Activated CD8-positive, alpha-beta T cell treated with anti-CD3 and anti-CD28 coated beads for 36 hours (primary cell): ENCODE results near the gene SMAD3. TPM values are rescaled to one million over a fixed set of nuclear protein-coding genes. Genes with fewer than 3 reads are reported as not detected.

Experiments
- ATAC-seq: fragments of 200-7000 bp; cut with Tn5 transposase; one replicate; pipeline ENCODE4 v1.10.0; 2021; ENCODE audit warnings: mild to moderate bottlenecking, moderate library complexity
- CTCF ChIA-PET: fragments of 350-600 bp; sonication (Branson Sonifier 250); formaldehyde crosslinking; loops from one replicate; lab custom pipeline; 2021; ENCODE audit warnings: antibody characterized with exemption; lab: Charles Lee
- POLR2A ChIA-PET: fragments of 350-600 bp; sonication (Branson Sonifier 250); formaldehyde crosslinking; loops from one replicate; lab custom pipeline; 2021; ENCODE audit warnings: antibody characterized with exemption; lab: Charles Lee
- DNase-seq: peaks from one replicate; pipeline ENCODE4 v3.0.0-alpha.2; 2020
- H3K27ac Mint-ChIP-seq: one replicate; pipeline ENCODE4 v1.8.0; 2021; ENCODE audit warnings: mild to moderate bottlenecking, mixed read lengths
- H3K27me3 Mint-ChIP-seq: one replicate; pipeline ENCODE4 v1.8.0; 2021; ENCODE audit warnings: mixed read lengths
- H3K36me3 Mint-ChIP-seq: one replicate; pipeline ENCODE4 v1.8.0; 2021; ENCODE audit warnings: low read depth, mixed read lengths
- H3K4me1 Mint-ChIP-seq: one replicate; pipeline ENCODE4 v1.8.0; 2021; ENCODE audit warnings: low read depth, mixed read lengths
- H3K4me3 Mint-ChIP-seq: one replicate; pipeline ENCODE4 v1.8.0; 2021; ENCODE audit warnings: mild to moderate bottlenecking, moderate library complexity, mixed read lengths
- H3K9me3 Mint-ChIP-seq: one replicate; pipeline ENCODE4 v1.8.0; 2021; ENCODE audit warnings: mixed read lengths
- CTCF ChIP-seq: fragments of 200-600 bp; IDR thresholded peaks from one replicate; pipeline ENCODE4 v1.8.0; 2022; ENCODE audit warnings: antibody characterized with exemption, mild to moderate bottlenecking
- intact Hi-C: fragments of 100-400 bp; cut with micrococcal nuclease; formaldehyde crosslinking; loops from one replicate; pipeline ENCODE4 v1.10.0; 2022
- total RNA-seq, 2 experiments: library from RNA; stranded (reverse); gene quantifications; one replicate each; pipeline ENCODE4 v1.2.3, GENCODE V29; 2021

SMAD3 gene
- total RNA-seq, 2 experiments from 2014 or later: 22.3 to 24.7 TPM

- no peak for ATAC-seq
- TF ChIP-seq CTCF: no peak
- Mint-ChIP-seq H3K4me3 (no peak overlapping the region), H3K36me3 (peaks cover 49% of the 10 kb centered on the region), H3K9me3 (no peaks in the 10 kb centered on the region), H3K4me1 (peaks cover 5% of the 10 kb centered on the region), H3K27me3 (no peaks in the 10 kb centered on the region), H3K27ac (no peak overlapping the region)
- ChIA-PET POLR2A (interaction anchor here (0.9 kb wide), 1 partner anchor 19 kb away, joined by 3 read pairs; no protein-coding TSS in a partner anchor), CTCF (interaction anchor here (1.2 to 1.5 kb wide), 3 partner anchors 9 to 253 kb away, joined by 3 to 4 read pairs (median 3); no protein-coding TSS in a partner anchor)
- no peak for DNase-seq
- intact Hi-C loops: no loop called here
These were observed 134.7 kb downstream of the SMAD3 start for GRCh38 chr15:67199881-67200763.

- ChIA-PET CTCF (interaction anchor here (1.2 to 1.6 kb wide), 2 partner anchors 103 to 254 kb away, joined by 4 to 5 read pairs; no protein-coding TSS in a partner anchor), POLR2A (no interaction called here)
- Mint-ChIP-seq H3K9me3 (no peaks in the 10 kb centered on the region), H3K36me3 (peaks cover 54% of the 10 kb centered on the region), H3K27ac (no peak overlapping the region), H3K27me3 (no peaks in the 10 kb centered on the region), H3K4me1 (peaks cover 5% of the 10 kb centered on the region), H3K4me3 (no peak overlapping the region)
- intact Hi-C loops: no loop called here
- no peak for TF ChIP-seq CTCF
- DNase-seq (no peak), ATAC-seq (no peak)
These were observed 135.7 kb downstream of the SMAD3 start for GRCh38 chr15:67201136-67201535.

- ChIA-PET CTCF (interaction anchor here (1.3 to 1.6 kb wide), 2 partner anchors 63 to 102 kb away, joined by 3 to 5 read pairs; no protein-coding TSS in a partner anchor), POLR2A (interaction anchor here (0.5 kb wide), 1 partner anchor 34 kb away, joined by 3 read pairs; no protein-coding TSS in a partner anchor)
- Mint-ChIP-seq H3K4me3 (no peak overlapping the region), H3K4me1 (peaks cover 5% of the 10 kb centered on the region), H3K36me3 (peaks cover 47% of the 10 kb centered on the region), H3K9me3 (no peaks in the 10 kb centered on the region), H3K27ac (no peak overlapping the region), H3K27me3 (no peaks in the 10 kb centered on the region)
- ATAC-seq (no peak), DNase-seq (no peak)
- intact Hi-C loops: no loop called here
- TF ChIP-seq CTCF: no peak
These were observed 136.7 kb downstream of the SMAD3 start for GRCh38 chr15:67202091-67202490.

GRCh38 chr15:67202991-67203390 is 137.6 kb downstream of the SMAD3 start:
- intact Hi-C loops: no loop called here
- peaks cover 5% of the 10 kb centered on the region for H3K4me1 Mint-ChIP-seq
- ATAC-seq (no peak), DNase-seq (no peak)
- H3K27me3 Mint-ChIP-seq: no peaks in the 10 kb centered on the region
- peaks cover 50% of the 10 kb centered on the region for H3K36me3 Mint-ChIP-seq
- H3K4me3 Mint-ChIP-seq: no peak overlapping the region
- TF ChIP-seq CTCF: no peak
- H3K27ac Mint-ChIP-seq: no peak overlapping the region
- ChIA-PET POLR2A (no interaction called here), CTCF (interaction anchor here (1.3 kb wide), 1 partner anchor 64 kb away, joined by 3 read pairs; no protein-coding TSS in a partner anchor)
- H3K9me3 Mint-ChIP-seq: no peaks in the 10 kb centered on the region
